OCI-LY1 (cell line): ENCODE results near the gene TUBB3.

Experiments
- EZH2 ChIP-seq: fragments of 200-600 bp; sonication (generic), shearing (Covaris generic); IDR thresholded peaks from 2 replicates; pipeline ENCODE4 v1.8.0; 2017; ENCODE audit warnings: borderline replicate concordance, mixed run types, mild to moderate bottlenecking, antibody characterized with exemption, low read length, moderate library complexity, mixed read lengths
- TF ChIP-seq, protein P1 (sequence below): fragments of 200-600 bp; sonication (generic), shearing (Covaris generic); IDR thresholded peaks from 2 replicates; pipeline ENCODE4 v1.5.1; 2017; ENCODE audit warnings: mild to moderate bottlenecking, antibody characterized with exemption, low read length, moderate library complexity, mixed read lengths

DNA sequence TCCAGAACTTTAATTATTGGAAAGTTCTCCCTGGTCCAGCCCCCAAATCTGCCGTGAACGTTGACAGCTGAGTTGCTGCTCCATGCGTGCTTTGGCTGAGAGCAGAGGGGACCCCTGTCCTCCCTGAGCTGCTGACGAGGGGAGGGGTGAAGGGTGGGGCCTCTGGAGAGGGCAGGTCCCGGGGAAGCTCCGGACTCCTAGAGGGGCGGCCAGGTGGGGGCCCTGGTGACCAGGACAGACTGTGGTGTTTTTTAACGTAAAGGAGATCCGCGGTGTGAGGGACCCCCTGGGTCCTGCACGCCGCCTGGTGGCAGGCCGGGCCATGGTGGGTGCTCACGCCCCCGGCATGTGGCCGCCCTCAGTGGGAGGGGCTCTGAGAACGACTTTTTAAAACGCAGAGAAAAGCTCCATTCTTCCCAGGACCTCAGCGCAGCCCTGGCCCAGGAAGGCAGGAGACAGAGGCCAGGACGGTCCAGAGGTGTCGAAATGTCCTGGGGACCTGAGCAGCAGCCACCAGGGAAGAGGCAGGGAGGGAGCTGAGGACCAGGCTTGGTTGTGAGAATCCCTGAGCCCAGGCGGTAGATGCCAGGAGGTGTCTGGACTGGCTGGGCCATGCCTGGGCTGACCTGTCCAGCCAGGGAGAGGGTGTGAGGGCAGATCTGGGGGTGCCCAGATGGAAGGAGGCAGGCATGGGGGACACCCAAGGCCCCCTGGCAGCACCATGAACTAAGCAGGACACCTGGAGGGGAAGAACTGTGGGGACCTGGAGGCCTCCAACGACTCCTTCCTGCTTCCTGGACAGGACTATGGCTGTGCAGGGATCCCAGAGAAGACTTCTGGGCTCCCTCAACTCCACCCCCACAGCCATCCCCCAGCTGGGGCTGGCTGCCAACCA lies 4.4 kb upstream of the TUBB3 start, which contains the start of gene MC1R:
- TF ChIP-seq, protein P1, sequence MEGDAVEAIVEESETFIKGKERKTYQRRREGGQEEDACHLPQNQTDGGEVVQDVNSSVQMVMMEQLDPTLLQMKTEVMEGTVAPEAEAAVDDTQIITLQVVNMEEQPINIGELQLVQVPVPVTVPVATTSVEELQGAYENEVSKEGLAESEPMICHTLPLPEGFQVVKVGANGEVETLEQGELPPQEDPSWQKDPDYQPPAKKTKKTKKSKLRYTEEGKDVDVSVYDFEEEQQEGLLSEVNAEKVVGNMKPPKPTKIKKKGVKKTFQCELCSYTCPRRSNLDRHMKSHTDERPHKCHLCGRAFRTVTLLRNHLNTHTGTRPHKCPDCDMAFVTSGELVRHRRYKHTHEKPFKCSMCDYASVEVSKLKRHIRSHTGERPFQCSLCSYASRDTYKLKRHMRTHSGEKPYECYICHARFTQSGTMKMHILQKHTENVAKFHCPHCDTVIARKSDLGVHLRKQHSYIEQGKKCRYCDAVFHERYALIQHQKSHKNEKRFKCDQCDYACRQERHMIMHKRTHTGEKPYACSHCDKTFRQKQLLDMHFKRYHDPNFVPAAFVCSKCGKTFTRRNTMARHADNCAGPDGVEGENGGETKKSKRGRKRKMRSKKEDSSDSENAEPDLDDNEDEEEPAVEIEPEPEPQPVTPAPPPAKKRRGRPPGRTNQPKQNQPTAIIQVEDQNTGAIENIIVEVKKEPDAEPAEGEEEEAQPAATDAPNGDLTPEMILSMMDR, result peak; percentile 75
- TF ChIP-seq EZH2, result no peak
